NCI-H748 treated with DMSO at 0.1 percent for 48 hours (cell line): ENCODE data around the gene NUMA1.

ENCODE experiments used
- DNase-seq: peaks from one replicate; lab custom pipeline; 2025; lab: John Stamatoyannopoulos, UW

Gene NUMA1

GRCh38 chr11:71962428-71963038 lies 117.8 kb downstream of the NUMA1 start:
- no peak for DNase-seq

GRCh38 chr11:71955898-71956456 lies 124.4 kb downstream of the NUMA1 start:
- DNase-seq = no peak
